DLD1 (cell line): ENCODE measurements around the gene ANGPT4.
"Not testable (repeated sequence)": the region's sequence is repeated elsewhere in the genome, so short reads cannot be mapped to it uniquely, and the experiment has no call there.

Experiments
- in situ Hi-C: cut with HindIII; loops from 2 replicates; pipeline ENCODE4 v1.10.0; 2017; ENCODE audit warnings: low sequenced_read_pairs

The ANGPT4 gene

DNA sequence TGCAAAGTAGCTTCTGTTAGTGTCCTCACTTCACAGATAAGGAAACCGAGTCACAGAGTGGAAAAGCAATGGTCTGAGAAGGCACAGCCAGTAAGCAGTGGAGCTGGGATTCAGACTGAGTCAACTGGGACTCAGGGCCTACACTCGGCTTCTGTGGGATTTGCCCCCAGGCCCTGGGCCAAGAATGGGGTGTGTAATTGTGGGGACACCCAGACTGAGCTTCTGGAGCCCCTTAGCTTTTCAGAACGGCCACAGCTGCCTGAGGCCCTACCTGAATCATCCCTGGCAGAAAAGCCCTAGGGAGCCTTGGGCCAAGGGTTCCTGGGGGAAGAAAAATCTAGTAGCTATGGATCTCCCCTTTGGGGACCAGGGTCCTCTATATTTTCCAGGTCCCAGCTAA is 6.5 kb downstream of the ANGPT4 start:
- in situ Hi-C loops = no loop called here

GRCh38 chr20:906703-907270 is 9.3 kb downstream of the ANGPT4 start:
- in situ Hi-C loops = no loop called here

DNA sequence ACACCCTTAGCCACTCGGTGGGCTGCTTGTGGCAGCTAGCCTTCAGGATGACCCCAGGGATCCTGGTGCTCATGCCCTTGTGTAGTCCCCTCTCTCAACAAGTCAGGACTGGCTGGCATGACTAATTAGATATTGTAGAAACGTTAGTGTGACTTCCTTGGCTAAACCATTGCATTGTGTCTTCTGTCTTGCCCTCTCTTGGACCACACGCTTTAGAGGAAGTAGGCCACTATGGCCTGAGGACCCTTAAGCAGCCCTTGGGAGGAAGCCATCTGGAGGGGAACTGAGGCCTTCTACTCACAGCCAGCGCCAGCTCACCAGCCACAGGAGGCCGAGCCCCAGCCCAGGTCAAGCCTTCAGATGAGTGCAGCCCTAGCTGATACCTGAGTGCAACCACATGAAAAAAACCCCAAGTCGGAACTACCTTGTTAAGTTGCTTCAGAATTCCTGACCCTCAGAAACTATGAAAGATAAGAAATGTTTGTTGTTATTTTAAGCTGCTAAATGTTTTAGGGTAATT is 10.1 kb downstream of the ANGPT4 start:
- in situ Hi-C loops = no loop called here

DNA sequence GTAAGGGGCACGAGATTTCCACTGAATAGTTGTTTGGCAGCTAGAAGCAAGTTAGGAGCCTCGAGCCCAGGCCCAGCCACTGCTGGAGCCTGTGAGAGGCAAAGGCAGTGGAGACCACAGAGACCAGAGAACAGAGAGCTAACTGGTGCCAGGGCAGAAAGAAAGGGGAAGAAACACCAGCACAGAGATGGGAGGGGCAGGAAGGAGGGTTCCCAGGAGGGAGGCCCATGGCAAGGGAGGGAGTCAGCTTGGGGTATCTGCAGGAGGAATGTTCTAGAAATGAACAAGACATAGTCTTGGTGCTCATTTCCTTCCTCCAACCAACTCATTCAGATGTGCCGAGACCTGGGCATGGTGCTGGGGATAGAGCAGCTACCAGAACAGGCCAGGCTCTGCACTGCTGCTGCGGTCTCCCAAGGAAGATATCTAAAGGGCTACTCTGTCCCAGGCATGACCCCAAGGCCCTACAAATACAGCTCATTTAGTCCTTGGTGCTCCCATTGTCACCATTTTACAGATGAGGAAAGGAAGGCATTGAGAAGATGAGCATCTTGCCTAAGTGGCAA is 10.7 kb downstream of the ANGPT4 start:
- in situ Hi-C loops = no loop called here

GRCh38 chr20:904039-904545 is 12.0 kb downstream of the ANGPT4 start:
- in situ Hi-C loops = no loop called here

GRCh38 chr20:897436-897835 is 18.7 kb downstream of the ANGPT4 start:
- in situ Hi-C loops = not testable (repeated sequence)

DNA sequence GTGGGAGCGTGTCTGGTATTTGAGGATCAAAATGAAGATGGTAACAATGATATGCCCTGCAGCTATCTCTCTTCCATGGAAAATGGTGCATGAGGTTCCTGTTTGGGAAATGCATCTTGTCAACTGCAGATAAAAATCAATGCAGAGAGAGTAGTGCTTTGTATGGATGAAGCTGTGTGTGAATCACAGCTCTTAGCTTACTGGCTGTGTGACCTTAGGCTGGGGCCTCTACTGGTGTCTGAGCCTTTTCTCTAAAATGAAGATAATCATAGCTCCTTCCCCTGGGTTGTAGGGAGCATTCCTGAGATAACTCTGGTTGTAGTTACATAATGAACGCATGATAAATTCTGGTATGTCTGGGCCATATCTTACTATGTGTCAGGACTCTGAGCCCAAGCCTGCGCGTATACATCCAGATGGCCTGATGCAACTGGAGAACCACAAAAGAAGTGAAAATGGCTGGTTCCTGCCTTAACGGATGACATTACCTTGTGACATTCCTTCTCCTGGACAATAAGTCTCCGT is 19.6 kb downstream of the ANGPT4 start:
- in situ Hi-C loops = no loop called here

- in situ Hi-C loops = not testable (repeated sequence)
These were observed 23.8 kb downstream of the ANGPT4 start for GRCh38 chr20:892371-892770.

GRCh38 chr20:891706-892080 is 24.4 kb downstream of the ANGPT4 start:
- in situ Hi-C loops = no loop called here

DNA sequence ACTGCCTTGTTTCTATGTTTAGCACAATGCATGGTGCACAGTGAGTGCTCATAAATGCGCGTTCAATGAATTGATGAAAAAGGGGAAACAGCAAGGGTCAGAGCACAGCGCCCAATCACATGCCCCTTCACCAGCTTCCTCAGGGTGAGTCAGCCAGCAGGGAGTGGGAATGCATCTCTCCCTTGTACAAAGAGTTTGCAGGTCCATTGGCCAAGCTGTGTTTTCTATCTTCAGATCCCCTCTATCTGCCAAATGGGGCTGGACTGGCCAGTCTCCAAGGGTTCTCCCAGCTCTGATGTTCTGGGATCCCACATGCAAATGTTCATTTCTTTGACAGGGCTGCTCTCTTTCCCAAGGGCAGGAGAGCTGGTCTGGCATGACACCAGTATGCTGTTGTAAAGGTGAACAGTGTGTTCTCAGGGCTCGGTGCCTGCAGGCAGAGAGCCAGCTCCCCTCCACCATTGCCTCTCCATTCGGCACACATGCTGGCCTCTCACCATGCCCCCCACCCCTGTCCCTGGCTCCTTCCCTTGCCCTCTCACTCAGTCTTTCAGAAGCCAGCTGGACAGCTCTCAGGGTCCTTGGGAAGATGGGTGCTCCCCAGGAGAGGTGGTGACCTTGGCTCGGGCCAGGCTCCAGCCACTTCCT is 25.0 kb downstream of the ANGPT4 start:
- in situ Hi-C loops = no loop called here

DNA sequence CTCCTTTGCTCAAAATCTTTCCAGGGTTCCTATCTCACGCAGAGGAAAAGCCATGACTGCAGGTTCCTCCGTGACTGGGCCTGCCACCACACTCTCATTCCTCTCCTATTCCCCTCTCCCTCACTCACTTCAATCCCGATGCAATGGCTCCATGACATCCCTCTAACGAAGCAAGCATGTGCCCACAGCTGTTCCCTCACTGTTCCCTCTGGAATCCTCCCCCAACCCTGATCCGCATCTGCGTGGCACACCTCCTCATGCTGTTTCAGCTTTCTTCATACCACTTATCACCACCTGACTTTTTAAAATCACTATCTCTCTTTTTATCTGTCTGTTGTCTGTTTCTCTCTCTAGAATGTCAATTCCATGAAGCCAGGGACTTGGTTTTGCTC is 25.5 kb downstream of the ANGPT4 start:
- in situ Hi-C loops = no loop called here

DNA sequence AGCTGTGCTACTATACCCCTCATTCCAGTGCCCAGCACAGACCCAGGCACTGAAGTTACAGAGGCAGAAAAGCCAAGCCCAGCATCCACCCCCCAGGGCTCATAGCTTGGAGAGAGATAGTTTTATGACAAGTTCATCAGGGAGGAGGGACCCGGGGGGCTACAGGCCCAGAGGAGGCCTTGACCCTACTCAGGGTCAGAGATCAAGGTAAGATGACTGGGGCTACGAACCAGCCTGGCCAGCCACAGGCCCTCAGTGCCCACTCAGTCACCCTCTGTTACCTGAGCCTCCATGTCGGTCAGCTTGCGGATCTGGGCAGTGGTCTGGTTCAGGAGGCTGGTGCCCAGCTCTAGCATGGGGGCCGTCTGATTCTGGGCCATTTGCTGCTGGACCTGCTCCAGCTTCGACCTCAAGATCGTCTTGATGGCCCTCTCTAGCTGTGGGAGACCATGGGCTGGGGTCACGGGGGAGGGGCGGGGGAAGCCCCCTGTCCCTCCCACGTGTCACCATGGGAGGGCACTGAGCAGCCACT is 26.1 kb downstream of the ANGPT4 start:
- in situ Hi-C loops = no loop called here

DNA sequence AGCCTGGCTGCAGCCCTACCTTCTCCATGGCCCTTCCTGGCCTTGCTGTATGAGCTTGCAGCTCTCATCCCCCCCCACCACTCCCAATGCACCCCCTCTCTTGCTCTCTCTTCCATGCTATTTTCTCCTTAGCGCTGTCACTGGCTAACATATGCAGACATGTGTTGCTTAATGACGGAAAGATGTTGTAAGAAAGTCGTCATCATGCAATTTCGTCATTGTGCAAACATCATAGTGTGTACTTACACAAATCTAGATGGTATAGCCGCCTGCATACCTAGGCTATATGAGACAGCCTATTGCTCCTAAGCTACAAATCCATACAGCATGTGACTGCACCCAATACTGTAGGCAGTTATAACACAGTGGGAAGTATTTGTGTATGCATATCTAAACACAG is 27.0 kb downstream of the ANGPT4 start:
- in situ Hi-C loops = no loop called here

DNA sequence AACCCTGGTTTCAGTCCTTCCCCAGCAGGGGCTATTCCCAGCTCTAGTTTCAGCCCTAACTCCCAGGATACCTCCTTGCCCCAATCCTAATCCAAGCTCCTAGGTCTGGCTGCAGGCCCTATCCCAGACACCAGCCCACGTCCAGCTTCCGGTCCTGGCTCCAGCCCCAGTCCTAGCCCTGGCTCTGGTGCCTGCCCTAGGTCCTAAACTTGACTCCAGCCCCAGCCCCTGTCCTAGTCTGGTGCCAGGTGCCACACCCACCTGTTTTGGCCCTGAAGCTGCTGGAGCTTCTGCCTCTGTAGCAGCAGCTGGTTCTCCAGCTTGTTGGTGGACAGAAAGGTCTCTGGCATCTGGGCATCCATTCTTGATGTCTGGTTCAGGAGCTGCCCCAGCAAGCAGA is 28.1 kb downstream of the ANGPT4 start:
- in situ Hi-C loops = no loop called here

DNA sequence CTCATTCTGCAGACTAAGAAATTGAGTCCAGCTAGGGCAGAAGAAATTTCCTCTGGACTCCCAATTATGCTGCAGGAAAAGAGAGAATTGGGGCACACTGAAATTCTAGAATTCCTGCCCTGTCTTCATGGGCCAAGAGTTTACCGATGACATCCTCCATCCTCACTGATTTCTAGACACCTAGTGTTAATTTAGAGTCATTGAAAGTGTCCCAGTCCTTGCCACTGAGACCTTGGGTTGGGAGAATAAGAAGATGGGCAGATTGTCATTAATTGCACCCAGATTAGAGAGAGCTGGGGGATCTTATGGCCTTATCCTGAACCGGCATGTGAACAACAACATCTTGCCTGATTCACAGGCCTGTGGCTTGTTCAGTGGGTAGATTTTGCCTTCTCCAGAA is 29.0 kb downstream of the ANGPT4 start:
- in situ Hi-C loops = no loop called here

DNA sequence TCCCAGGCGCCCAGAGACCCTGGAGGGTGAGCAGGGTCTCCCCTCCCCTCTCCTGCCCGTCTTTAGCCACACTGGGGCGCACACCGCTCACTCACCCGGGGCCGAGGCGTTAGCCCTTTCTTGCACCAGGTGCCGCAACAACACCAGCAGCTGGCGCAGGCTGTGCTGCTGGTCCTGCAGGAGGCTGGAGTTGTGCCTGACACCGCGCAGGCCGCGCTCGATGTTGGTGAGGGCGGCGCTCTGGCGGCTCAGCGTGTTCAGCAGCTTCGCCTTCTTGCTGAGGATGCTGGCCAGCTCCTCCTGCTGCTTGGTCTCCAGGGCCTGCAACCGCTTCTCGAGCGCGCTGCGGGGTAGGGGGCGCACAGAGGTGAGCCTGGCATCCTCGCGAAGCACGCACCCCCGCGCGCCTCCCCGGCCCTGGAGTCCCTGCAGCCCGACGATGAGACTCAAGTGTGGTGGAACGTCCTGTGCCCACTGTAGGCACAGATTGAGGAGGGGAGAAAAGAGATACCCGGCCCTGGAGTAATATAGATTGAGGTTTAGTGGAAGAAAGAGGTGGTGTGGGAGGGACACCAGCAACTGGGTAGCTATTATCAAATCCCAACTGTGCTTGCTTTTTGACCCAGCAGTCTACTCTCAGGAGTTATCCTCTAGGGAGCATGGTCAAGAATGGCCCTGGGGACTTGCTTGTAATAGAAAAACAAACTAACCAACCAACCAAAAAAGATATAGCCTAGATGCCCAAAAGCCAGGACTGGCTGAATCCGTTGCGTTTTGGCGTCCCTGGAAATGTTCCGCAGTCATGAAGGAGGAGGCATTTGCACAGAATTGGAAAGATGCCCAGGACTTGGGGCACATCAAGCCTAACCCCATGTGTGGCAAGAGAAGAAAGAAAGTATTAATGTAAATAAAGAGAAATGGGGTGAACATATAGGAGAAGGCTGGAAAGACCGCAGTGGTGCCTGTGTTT is 30.9 kb downstream of the ANGPT4 start:
- in situ Hi-C loops = no loop called here

- in situ Hi-C loops = no loop called here
These were observed 34.4 kb downstream of the ANGPT4 start for GRCh38 chr20:881783-882144.

DNA sequence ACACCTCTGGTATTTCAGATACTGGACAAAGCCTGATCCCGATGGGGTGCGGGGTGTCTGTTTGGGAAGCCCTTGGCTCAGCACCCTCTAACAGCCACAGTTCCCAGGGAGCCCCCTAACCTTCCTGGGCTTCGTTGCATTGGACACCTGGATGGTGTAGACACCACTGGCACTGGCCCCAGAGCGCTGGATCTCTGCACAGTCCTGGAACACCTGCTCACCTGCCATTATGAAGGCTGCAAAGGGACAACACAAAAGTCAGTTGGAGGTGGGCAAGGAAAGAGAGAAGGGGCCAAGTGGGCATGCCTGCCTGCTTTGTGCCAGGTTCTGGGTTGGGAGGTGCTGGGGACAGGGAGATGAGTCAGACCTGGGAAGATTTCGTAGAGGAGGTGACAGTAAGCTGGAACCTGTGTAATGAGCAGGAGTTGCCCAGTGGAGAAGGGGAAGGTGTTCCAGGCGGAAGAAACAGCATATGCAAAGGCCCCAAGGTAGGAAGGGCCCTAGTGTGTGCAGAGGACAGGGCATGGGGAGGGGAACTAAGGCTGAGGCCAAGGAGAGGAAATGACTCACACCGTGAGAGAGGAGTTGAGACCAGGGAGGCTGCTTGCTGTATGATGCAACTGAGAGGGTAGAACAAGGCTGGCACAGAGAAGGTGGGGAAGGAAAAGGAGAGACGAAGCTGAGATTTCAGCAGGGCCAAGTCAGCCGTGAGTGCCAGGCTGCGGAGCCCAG is 34.9 kb downstream of the ANGPT4 start:
- in situ Hi-C loops = no loop called here

- in situ Hi-C loops = no loop called here
These were observed 36.5 kb downstream of the ANGPT4 start for GRCh38 chr20:879626-880025.
